Activated effector memory CD4-positive, alpha-beta T cell treated with anti-CD3 and anti-CD28 coated beads, Interleukin-2, amount 50 U/mL, for 16 hours (primary cell): Measurements from ENCODE around the gene EFCAB13.

Experiments used
- DNase-seq: peaks from one replicate; pipeline ENCODE4 v3.0.0-alpha.2; 2020

EFCAB13 gene

DNA sequence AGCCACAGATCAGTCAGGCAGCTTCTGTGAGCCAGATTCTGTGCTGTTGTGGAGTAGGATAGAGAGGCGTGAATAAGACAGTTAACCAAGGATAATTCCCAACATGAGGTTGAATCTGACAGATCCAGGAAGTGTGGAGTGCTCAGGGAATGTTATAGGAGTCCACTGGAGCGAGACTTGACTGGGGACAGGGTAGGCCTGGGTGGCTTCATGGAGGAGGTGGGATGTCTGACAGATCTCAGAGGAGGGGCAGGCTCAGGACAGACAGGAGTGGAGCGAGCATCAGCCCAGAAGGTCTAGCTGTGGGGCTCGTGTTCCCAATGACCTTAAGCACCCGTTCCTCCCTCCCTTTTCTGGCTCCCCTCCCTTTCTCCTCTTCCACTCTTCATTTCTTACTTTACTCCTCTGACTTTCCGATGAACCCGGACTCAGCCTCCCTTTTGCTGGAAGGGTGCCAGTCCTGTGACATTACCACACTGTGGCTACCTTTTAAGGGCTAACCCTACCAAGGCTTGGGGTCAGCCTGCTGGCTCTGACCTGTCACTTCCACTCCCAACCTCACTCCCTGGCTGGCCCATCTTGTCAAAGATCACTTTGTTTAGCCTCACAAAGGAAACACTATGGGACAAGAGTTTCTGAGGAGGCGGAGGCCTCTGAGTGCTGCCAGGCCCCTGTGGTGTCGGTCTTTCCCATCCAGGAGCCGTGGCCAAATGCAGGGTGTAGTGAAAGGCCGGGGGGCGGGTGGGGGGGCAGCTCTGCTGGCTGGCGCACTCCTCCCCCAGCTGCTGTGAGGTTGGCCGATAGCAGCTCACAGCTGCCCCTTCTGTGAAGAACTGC, 28.5 kb upstream of the EFCAB13 start:
- DNase-seq = no peak

DNA sequence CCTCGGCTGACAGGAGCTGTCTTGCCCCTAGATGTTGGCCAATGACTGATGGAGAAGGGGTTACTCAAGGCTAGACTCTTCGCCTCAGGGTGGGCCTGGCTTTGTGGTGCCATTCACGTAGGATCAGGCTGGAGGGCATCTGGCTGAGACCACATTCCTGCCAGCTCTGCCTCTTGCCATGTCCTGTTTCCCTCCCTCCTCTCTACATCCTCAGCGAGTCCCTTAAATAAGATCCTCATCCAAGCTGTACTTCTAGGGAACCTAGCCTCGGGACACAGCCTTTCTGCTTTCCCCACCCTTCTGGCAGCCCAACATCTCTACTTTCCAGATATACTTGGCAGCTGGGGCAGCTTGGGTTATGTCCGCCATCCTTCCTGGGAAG, 27.9 kb upstream of the EFCAB13 start:
- DNase-seq = no peak

DNA sequence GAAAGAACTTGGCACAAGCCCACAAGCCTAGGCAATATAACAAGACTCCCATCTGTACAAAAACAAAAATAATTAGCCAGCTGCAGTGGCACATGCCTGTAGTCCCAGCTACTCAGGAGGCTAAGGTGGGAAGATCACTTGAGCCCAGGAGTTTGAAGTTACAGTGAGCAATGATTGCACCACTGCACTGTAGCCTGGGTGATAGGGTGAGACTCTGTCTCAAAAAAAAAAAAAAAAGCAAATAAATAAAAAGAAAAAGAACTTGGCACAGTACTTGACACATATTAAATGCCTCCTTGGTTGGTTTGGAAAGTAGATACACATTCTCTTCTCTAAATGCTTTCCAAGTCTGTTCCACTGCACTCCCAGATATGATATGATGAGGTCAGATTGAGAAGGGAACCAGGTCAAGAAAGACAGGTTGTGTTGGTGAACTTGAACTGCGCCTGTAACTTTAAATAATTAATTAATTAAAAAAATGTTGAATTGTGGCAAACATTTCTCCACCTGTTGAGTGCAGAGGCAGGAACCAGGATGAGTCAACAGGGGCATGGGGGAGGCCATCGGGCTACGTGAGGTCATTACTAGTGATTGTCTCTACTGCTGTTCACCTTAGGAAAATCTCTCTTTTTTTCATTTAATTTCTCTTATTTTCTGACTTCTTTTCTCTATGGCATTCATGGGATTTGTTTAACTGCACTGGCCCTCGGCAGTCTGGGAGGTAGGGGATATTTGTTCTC, 25.9 kb upstream of the EFCAB13 start:
- no peak for DNase-seq

DNA sequence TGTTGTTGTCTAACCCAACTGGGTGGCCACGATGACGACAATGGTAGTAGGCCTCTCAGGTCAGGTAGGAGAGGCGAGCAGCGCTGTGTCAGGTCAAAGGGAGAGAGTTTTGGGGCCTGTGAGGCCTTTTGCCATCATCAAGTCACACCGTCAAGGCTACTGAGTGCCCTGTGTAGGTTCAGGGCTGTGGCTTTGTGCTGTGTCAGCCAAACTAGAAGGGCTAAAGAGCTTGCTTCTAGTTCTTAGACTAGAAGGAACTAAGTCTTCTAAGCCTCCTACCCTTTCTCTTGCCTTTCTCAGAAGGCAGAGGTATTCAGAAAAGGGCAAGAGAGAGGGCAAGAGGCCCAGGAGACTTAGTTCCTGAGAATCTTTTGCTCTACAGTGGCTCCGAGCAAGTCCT, 25.0 kb upstream of the EFCAB13 start:
- no peak for DNase-seq

DNA sequence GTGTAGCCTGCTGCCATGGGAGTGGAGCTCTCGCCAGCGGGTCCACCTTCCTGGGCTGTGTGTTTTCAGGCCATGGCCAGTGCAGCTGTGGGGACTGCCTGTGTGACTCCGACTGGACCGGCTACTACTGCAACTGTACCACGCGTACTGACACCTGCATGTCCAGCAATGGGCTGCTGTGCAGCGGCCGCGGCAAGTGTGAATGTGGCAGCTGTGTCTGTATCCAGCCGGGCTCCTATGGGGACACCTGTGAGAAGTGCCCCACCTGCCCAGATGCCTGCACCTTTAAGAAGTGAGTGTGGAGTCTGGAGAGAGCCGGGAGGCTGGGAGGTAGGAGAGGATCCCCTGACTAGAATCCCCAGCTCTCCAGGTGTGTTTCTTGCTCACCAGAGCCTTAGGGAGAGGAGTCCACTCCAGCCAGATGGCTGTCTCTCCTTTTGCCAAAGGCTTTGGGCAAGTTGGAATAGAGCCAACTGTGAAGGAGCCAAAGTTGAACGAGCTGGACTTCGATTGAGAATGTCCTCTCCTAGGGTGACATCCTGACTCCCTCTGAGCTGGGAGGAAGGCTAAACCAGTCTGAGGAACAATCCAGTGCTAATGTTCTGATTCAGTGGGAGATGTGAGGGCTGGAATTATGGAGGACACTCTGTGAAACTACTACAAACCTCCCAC, 24.4 kb upstream of the EFCAB13 start:
- DNase-seq = no peak

DNA sequence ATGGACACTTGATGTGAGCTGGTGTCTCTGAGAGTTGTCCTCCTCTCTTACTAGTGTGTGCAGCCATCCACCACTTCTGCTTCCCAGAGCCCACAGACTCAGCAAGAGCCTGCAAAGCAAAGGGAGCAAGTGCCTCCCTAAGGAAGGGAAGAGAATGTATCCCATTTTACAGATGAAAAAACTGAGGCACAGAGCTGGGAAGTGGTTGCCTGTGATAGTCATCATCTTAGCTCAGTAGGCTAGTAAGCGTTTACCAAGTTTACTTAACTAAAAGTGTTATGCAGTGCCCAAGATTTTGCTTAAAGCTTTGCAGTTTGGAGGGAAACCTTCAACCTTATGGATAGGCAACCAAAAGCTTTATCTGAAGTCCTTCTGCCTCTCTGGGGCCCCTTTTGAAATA, 23.0 kb upstream of the EFCAB13 start:
- DNase-seq = no peak

DNA sequence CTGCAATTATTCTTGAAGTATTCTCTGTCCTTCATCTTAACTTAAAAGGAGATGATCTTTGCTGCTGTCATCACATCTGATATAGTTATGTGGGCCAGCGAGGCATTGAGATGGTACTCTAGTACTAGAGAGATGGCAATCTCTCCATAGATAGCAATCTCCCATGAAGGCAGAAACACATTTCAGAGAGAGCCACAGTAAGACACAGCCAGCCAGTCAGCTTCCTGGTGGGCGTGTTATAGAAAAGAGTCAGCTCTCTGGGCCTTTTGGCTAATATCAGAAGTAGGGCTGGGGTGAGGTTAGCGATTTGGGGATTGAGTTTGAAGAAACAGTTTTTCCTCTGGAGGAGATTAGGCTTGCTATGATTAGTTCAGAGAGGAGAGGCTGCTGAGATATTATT, 22.6 kb upstream of the EFCAB13 start:
- DNase-seq = no peak

DNA sequence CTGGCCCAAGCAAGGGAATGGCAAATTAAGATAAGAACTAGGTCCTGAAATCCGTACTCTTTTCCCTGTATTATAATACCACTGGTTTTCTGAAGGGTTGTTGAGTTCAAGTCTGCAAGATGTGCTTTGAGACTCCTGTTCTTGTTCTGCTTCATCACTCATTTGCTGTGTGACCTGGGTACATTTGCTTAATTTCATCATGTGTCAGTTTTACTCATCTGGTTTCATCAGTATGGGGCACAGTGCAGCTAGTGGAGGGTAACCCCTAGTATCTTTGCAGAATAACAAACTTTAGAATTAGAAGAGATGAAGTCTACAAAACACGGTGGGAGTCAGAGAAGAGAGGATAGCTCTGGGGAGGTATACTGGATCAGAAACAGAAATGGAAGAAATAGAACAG, 21.9 kb upstream of the EFCAB13 start:
- DNase-seq = no peak

DNA sequence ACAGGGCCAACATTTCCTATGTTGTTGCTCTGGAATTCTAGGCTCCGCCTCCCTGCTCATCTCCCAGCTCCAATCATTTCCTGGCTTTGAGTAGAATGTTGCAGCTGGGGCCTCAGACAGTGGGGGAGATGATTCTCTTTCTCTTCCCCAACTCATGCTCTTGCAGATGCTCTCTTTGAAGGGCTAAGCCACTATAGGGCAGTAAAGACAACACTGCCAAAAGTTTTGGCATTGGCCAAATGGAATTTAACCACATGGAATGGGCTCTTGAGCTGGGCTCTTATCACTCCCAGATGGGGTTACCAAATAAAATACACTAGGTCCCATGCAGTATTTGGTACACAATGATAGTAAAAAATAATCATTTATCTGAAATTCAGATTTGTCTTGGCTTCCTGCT, 19.6 kb upstream of the EFCAB13 start:
- DNase-seq = no peak

DNA sequence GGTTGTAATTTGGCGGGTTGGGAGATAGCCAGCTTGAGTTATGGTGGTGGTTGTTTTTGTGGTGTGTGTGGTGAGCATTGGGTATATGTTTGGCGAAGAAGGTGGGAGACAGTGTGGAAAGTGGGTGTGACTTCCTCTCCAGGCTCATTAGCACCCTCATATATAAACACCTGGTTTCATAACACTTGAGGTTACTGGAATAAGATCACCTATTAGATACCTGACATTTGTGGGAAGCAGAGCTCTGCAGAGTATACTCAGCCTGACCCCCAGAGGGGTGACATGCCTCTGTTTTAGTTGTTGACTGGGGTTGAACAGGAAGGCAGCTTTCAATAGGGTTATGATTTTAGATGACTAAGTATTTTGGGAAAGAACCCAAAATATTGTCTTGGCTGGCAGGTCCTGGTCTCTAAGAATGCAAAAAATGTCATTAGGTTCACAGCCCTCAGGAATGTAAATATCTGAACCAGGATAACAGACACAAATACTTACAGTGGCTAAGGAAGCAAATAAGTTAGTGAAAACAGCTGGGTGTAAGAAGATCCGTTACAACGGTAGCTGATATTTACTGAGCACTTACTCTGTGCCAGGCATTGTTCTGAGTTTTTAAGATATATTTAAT, 18.3 kb upstream of the EFCAB13 start:
- DNase-seq = no peak

DNA sequence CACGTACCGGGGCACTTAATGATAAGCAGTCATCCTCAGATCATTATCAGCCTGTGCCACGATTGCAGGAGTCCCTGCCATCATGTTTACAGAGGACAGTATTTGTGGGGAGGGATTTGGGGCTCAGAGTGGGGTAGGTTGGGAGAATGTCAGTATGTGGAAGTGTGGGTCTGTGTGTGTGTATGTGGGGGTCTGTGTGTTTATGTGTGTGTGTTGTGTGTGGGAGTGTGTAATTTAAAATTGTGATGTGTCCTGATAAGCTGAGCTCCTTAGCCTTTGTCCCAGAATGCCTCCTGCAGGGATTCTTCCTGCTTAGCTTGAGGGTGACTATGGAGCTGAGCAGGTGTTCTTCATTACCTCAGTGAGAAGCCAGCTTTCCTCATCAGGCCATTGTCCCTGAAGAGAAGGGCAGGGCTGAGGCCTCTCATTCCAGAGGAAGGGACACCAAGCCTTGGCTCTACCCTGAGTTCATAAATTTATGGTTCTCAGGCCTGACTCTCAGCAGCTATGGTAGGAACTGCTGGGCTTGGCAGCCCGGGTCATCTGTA, 13.5 kb upstream of the EFCAB13 start:
- DNase-seq = no peak

DNA sequence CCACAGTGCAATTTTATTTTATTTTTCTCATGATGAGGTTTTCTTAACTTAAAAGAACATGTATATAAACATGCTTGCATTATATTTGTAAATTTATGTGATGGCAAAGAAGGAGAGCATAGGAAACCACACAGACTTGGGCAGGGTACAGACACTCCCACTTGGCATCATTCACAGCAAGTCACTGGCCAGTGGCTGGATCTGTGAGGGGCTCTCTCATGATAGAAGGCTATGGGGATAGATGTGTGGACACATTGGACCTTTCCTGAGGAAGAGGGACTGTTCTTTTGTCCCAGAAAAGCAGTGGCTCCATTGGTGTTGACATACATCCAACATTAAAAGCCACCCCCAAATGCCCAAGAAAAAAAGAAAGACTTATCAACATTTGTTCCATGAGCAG, 12.3 kb upstream of the EFCAB13 start:
- DNase-seq = no peak

DNA sequence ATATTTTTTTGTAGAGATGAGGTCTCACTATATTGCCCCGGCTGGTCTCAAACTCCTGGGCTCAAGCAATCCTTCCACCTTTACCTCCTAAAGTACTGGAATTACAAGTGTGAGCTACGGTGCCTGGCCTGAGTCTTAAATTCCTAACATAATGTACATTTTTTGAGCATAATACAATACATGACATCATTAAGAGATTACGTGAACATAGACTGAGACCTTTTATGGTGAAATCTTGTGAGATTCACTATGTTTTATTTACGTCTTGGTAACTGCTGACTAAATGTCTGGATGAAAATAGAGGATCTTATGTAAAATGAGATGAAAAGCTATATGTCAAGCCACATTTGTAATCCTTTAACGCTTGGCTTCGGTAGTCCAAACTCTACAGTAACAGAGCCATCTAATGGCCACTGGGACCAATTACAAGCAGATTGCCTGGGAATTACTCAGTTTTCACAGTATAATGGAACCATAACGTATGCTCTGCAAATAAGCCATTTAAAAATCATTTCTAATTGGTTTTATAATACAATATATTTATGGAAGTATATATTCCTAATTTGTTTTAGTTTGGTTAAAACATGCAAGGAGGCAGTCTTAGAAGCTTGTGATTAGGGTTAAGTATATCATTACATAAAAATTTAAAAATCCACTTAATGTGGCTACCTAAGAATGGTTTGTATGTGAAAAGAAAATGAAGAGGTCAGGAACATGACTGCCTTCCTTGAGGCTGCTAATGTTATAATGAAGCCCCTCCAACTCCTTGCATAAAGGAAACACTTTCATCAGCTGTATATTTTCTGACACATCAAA, 8.1 kb upstream of the EFCAB13 start:
- no peak for DNase-seq

DNA sequence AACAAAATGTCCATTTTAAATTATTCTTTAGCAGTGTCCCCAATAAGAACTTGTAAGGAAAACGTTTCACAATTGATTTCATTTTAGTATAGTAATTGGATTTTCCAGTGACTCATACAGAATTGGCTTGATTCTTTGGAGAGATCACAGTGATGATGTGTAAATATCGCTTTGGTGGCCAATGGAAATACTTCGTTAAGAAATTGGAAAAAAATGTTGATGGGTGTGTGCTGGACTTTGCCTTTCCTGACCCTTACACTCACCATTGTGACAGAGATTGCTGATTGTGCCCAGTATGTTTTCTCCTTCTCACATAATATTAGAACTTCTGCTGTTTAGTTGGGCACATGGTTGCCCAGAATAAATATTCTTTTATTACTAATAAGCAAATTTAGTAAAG, 7.4 kb upstream of the EFCAB13 start:
- DNase-seq = no peak

DNA sequence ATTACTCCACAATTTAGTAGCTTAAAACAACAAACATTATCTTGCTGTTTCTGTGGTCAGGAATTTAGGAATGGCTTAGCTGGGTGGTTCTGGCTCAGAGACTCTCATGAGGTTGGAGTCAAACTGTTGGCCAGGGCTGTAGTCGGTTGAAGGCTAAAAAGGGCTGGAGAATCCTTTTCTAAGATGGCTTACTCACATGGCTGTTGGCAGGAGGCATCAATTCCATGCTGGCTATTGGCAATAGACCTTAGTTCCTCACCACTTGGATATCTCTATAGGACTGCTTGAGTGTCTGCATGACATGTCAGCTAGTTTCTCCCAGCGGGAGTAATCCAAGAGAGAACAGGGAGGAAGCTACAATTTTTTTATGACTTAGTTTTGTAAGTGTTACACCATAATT, 6.6 kb upstream of the EFCAB13 start:
- DNase-seq = no peak

DNA sequence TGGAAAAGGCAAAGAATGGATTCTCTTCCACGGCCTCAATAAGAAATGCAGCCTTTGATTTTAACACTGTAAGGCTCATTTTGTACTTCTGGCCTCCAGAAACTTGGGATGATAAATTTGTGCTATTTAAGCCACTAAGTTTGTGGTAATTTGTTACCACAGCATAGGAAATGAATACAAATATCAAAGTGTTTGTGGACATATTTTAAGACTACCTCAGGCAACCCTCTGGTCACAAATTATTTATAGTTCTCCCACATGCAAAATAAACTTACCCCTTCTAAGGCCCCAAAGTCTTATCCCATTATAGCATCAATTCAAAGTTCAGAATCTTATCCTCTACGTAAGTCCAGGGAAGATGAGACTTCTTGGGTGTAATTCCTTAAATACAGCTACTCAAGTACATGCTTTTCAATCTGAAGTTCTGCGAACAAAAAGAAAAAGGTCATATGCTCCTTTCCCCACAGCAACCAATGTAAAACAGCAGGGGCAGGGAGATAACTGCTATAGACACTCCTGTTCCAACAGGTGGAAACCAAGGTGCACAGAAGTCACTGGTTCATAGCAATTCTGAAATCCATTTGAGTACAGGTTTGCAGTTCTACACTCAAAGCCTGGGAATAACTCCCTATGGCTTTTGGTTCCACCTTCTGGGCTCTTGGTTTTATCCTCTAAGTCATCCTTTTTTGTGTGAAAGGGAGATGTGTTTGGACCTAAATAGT, 5.4 kb upstream of the EFCAB13 start:
- no peak for DNase-seq

DNA sequence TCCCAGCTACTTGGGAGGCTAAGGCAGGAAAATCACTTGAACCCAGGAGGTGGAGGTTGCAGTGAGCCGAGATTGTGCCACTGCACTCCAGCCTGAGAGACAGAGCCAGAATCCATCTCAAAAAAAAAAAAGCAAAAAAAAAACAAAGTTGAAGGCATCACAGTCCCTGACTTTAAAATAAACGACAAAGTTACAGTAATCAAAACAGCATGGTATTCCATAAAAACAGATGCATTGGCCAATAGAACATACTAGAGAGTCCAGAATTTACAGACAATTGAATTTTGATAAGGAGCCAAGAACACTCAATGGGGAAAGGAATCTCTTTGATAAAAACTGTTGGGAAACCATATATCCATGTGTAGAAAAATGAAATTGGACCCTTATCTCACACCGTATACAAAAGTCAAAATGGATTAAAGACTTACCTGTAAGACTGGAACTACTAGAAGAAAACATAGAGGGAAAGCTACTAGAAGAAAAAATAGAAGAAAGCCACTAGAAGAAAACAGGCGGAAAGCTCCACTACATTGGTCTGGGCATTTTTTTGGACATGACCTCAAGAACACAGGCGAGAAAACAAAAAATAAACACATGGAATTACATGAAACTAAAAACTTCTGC, 2.8 kb upstream of the EFCAB13 start:
- DNase-seq = no peak

DNA sequence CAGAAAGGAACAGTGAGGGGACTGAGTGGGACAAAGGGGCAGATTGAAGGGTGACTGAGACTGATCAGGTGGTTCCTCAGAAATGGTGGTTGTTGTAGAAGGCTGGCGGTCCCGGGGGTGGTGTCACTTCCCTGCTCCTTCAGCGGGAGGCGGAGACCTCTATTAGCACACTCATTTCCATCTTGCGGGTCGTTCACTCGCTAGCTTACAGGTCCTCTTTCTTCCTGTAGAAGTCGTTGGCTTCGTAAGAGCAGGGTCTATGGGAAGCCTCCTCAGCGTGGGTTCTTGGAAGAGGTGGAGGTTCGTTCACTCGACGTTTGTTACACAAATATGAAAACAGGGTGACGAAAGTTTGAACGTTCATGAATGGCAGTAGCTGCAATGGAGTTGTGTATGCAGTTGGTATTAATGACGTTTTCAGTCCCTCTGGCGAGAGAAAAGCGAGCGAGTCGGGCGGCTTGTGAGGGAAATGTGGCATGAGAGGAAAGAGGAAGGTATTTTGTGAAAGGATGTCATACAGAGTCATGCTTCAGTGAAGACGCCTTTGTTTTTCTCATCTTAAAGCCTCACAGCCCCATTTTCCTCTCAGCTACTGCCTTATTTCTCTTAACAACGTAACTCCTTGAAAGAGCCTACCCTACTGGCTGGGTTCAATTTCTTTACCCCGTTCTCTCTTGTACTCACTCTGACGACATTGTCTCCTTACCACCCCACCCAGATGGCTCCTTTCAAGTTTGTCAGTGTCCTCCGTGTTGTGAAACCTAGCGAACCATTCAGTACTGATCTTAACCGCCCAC, 667 bp downstream of the EFCAB13 start:
- peak; percentile 81 for DNase-seq

DNA sequence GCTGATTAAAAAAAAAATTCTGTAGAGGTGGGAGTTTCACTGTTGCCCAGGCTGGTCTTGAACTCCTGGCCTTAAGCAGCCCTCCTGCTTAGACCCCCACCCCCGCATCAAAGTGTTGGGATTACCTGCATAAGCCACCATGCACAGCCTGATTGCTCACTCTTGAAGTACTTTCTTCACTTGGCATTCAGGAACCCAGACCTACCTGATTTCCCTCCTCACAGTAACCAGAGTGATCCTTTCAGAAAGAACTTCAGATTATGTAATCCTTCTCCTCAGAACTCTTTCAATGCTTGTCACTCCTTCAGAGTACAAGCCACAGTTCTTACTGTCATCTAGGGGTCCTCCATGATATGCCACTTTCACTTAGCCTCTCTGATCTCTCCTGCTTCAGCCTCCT, 1.4 kb downstream of the EFCAB13 start:
- DNase-seq = no peak

DNA sequence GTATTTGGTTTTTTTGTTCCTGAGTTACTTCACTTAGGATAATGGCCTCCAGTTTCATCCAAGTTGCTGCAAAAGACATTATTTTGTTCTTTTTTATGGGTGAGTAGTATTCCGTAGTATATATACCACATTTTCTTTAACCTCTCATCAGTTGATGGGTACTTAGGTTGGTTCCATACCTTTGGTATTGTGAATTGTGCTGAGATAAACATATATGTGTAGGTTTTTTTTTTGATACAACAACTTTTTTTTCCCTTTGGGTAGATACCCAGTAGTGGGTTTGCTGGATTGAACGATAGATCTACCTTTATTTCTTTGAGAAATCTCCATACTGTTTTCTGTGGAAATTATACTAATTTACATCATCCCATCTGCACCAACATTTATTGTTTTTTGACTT, 6.8 kb downstream of the EFCAB13 start:
- no peak for DNase-seq
